NT2/D1 (cell line): ENCODE data around the gene NPTX2.

Source experiments
- DNase-seq: peaks from one replicate; pipeline ENCODE4 v3.0.0-alpha.2; 2011; ENCODE audit warnings: low read depth, low spot score
- H3K27me3 ChIP-seq: 2 replicates; pipeline ENCODE4 v1.6.0; 2011; ENCODE audit warnings: mild to moderate bottlenecking; ENCODE audit not compliant: insufficient read length, insufficient read depth
- H3K36me3 ChIP-seq: 2 replicates; pipeline ENCODE4 v1.6.1; 2011; ENCODE audit warnings: mild to moderate bottlenecking, low read length, mixed read lengths; ENCODE audit not compliant: insufficient read depth, insufficient read length
- H3K4me1 ChIP-seq: 2 replicates; pipeline ENCODE4 v1.5.1; 2011; ENCODE audit not compliant: insufficient read depth, insufficient read length
- H3K4me3 ChIP-seq: 2 replicates; pipeline ENCODE4 v1.5.1; 2011; ENCODE audit warnings: low read depth; ENCODE audit not compliant: insufficient read length
- H3K9ac ChIP-seq: 2 replicates; pipeline ENCODE4 v1.6.0; 2011; ENCODE audit warnings: low read depth; ENCODE audit not compliant: insufficient read length
- H3K9me3 ChIP-seq: 2 replicates; pipeline ENCODE4 v1.5.1; 2011; ENCODE audit warnings: mild to moderate bottlenecking, low read length; ENCODE audit not compliant: insufficient read depth
- SUZ12 ChIP-seq: IDR thresholded peaks from 2 replicates; pipeline ENCODE4 v1.6.1; 2011; ENCODE audit not compliant: insufficient read length, insufficient read depth; ENCODE audit errors: extremely low read depth
- YY1 ChIP-seq: IDR thresholded peaks from 2 replicates; pipeline ENCODE4 v1.6.1; 2011; ENCODE audit not compliant: insufficient read length, insufficient read depth
- ZNF274 ChIP-seq: IDR thresholded peaks from 2 replicates; pipeline ENCODE4 v1.6.1; 2011; ENCODE audit warnings: mild to moderate bottlenecking, low read depth, low read length

Gene NPTX2

GRCh38 chr7:98669329-98670000 is 52.4 kb downstream of the NPTX2 start:
- H3K4me3 ChIP-seq = no peak overlapping the region
- no peak overlapping the region for H3K9ac ChIP-seq
- H3K9me3 ChIP-seq = peaks cover 11% of the 10 kb centered on the region; the same call in 1 of the 2 replicates
- no peak for DNase-seq
- H3K36me3 ChIP-seq = no peaks in the 10 kb centered on the region
- no peaks in the 10 kb centered on the region for H3K4me1 ChIP-seq
- TF ChIP-seq YY1 (no peak), SUZ12 (no peak), ZNF274 (no peak)
- H3K27me3 ChIP-seq = peaks cover 20% of the 10 kb centered on the region

- no peak overlapping the region for H3K9ac ChIP-seq
- peaks cover 20% of the 10 kb centered on the region for H3K27me3 ChIP-seq
- H3K36me3 ChIP-seq = no peaks in the 10 kb centered on the region
- DNase-seq = no peak
- no peak overlapping the region for H3K4me3 ChIP-seq
- peaks cover 11% of the 10 kb centered on the region; the same call in 1 of the 2 replicates for H3K9me3 ChIP-seq
- no peaks in the 10 kb centered on the region for H3K4me1 ChIP-seq
- TF ChIP-seq SUZ12 (no peak), YY1 (no peak), ZNF274 (no peak)
Observed at GRCh38 chr7:98670186-98670585, 53.1 kb downstream of the NPTX2 start.

GRCh38 chr7:98671733-98672331 is 54.7 kb downstream of the NPTX2 start:
- no peak for DNase-seq
- Histone ChIP-seq H3K9me3 (peaks cover 11% of the 10 kb centered on the region; the same call in 1 of the 2 replicates), H3K4me1 (no peaks in the 10 kb centered on the region), H3K4me3 (no peak overlapping the region), H3K27me3 (peaks cover 20% of the 10 kb centered on the region), H3K9ac (no peak overlapping the region), H3K36me3 (no peaks in the 10 kb centered on the region)
- TF ChIP-seq ZNF274 (no peak), SUZ12 (no peak), YY1 (no peak)

GRCh38 chr7:98674461-98674860 is 57.4 kb downstream of the NPTX2 start:
- peaks cover 17% of the 10 kb centered on the region; the same call in 1 of the 2 replicates for H3K9me3 ChIP-seq
- no peaks in the 10 kb centered on the region for H3K4me1 ChIP-seq
- no peak overlapping the region for H3K9ac ChIP-seq
- TF ChIP-seq ZNF274 = no peak
- no peak for TF ChIP-seq YY1
- TF ChIP-seq SUZ12 = no peak
- no peaks in the 10 kb centered on the region for H3K36me3 ChIP-seq
- no peak for DNase-seq
- H3K27me3 ChIP-seq = peaks cover 11% of the 10 kb centered on the region
- no peak overlapping the region for H3K4me3 ChIP-seq

GRCh38 chr7:98674881-98675280 is 57.8 kb downstream of the NPTX2 start:
- Histone ChIP-seq H3K36me3 (no peaks in the 10 kb centered on the region), H3K4me1 (no peaks in the 10 kb centered on the region), H3K27me3 (peaks cover 8% of the 10 kb centered on the region), H3K4me3 (no peak overlapping the region), H3K9me3 (peaks cover 17% of the 10 kb centered on the region; the same call in 1 of the 2 replicates), H3K9ac (no peak overlapping the region)
- DNase-seq = no peak
- TF ChIP-seq ZNF274 (no peak), SUZ12 (no peak), YY1 (no peak)

GRCh38 chr7:98678215-98678614 is 61.1 kb downstream of the NPTX2 start:
- Histone ChIP-seq H3K36me3 (no peaks in the 10 kb centered on the region), H3K4me3 (no peak overlapping the region), H3K27me3 (no peaks in the 10 kb centered on the region), H3K9me3 (peaks cover 6% of the 10 kb centered on the region; the same call in 1 of the 2 replicates), H3K4me1 (no peaks in the 10 kb centered on the region), H3K9ac (no peak overlapping the region)
- no peak for DNase-seq
- no peak for TF ChIP-seq SUZ12
- no peak for TF ChIP-seq YY1
- TF ChIP-seq ZNF274 = no peak
